OCI-LY3 (cell line): ENCODE results near the gene NTN3.

ENCODE experiments used
- EZH2phosphoT487 ChIP-seq: fragments of 200-600 bp; shearing (Covaris generic); IDR thresholded peaks from 2 replicates; pipeline ENCODE4 v1.6.1; 2018; ENCODE audit warnings: antibody characterized with exemption, mixed run types, low read depth
- TF ChIP-seq, protein P1 (sequence below): fragments of 200-600, 300-600 bp; sonication (generic); IDR thresholded peaks from 2 replicates; pipeline ENCODE4 v1.5.1; 2014; ENCODE audit warnings: antibody characterized with exemption, low read length, low read depth

GRCh38 chr16:2482249-2482648, 11.2 kb downstream of the NTN3 start:
- TF ChIP-seq, protein P1, sequence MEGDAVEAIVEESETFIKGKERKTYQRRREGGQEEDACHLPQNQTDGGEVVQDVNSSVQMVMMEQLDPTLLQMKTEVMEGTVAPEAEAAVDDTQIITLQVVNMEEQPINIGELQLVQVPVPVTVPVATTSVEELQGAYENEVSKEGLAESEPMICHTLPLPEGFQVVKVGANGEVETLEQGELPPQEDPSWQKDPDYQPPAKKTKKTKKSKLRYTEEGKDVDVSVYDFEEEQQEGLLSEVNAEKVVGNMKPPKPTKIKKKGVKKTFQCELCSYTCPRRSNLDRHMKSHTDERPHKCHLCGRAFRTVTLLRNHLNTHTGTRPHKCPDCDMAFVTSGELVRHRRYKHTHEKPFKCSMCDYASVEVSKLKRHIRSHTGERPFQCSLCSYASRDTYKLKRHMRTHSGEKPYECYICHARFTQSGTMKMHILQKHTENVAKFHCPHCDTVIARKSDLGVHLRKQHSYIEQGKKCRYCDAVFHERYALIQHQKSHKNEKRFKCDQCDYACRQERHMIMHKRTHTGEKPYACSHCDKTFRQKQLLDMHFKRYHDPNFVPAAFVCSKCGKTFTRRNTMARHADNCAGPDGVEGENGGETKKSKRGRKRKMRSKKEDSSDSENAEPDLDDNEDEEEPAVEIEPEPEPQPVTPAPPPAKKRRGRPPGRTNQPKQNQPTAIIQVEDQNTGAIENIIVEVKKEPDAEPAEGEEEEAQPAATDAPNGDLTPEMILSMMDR: no peak
- no peak for TF ChIP-seq EZH2phosphoT487
